Stimulated activated CD4-positive, alpha-beta T cell treated with anti-CD3 and anti-CD28 coated beads, TNF-alpha, amount 100 ng/mL, for 48 hours (primary cell): ENCODE data around the gene C14orf132.
"Not testable (repeated sequence)": the region's sequence is repeated elsewhere in the genome, so short reads cannot be mapped to it uniquely, and the experiment has no call there.

Experiments
- DNase-seq, 3 donors: peaks; one replicate each; pipeline ENCODE4 v3.0.0-alpha.2; 2020; ENCODE audit warnings: low read depth in 3 of 3

The C14orf132 gene

GRCh38 chr14:96059519-96060135, 20.5 kb downstream of the C14orf132 start:
- DNase-seq = no peak

GRCh38 chr14:96060186-96060933, 21.2 kb downstream of the C14orf132 start:
- DNase-seq = no peak

DNA sequence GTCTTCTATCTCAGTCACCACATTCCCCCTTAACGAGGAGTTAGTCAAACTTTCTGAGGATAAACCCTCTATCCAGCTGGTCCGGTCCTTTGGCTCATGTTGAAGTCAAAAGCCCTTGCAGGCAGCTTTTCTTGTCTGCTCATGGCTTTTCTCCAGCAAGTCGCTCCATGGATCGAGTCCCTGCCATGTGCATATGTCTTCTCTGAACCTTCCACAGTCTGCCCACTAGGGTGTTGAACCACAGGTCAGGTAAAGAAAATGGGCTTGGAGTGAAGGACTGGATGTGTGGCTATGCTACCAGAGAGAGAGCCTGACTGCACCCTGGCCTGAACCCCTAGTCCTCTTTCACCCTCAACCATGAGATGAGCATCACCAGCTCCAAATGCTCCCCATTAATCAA, 22.8 kb downstream of the C14orf132 start:
- no peak for DNase-seq

- DNase-seq = no peak
Observed at GRCh38 chr14:96062506-96062905, 23.3 kb downstream of the C14orf132 start.

GRCh38 chr14:96064866-96065265, 25.7 kb downstream of the C14orf132 start:
- DNase-seq = no peak

DNA sequence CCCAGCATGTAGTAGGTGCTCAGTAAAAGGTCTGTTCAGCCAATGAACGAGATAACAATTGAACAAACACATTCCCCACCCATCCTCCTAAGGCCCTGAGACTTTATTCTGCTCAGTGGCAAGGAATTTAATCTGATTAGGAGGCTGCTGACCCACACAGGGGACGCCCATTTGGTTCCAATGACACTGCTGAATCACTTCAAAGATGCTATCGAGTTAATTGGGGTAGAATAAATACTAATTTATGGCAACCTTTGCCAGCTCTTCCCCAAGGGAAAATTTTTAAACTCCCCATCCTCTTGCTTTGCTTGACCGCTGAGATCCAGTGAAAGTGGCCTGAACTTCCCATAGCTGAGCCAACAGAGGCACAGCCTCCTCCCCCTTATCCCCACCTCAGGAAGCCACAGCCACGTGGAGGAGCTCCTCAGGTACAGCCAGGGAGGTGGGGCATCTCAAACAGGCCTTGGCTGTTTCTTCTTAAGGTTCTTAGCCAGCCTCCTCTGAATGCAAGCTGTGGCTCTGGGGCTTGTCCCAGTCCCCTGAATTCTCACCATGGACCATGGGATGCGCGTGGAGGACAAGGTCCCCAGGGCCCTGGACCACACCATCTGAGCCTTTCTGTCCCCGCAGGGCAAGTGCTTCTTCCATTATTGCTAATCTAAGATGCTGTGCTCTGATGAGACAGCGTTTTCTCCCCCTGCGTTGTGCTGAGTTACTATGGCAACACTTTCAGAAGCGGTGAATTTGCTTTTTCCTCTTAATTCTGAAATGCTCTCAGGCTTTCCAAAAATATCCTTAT, 26.7 kb downstream of the C14orf132 start:
- no peak for DNase-seq

DNA sequence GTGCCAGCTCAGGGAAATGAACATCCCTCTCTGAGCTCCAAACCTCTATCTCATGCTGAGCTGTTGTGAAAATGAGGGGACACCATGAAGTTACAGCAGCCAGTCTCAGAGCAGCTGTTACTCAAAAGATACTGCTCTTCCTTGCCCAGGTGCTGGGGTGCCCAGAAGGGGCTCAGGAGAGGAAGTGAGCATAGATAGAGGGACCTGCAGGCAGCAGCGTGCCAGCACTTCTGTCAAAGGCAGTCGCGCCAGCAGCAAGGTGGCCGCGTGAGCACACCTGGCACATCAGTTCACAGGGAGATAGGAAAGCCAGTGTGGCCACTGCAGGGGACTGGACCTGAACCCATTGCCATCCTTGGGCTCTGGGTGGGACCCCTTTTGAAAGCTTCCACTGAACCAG, 27.8 kb downstream of the C14orf132 start:
- no peak for DNase-seq

DNA sequence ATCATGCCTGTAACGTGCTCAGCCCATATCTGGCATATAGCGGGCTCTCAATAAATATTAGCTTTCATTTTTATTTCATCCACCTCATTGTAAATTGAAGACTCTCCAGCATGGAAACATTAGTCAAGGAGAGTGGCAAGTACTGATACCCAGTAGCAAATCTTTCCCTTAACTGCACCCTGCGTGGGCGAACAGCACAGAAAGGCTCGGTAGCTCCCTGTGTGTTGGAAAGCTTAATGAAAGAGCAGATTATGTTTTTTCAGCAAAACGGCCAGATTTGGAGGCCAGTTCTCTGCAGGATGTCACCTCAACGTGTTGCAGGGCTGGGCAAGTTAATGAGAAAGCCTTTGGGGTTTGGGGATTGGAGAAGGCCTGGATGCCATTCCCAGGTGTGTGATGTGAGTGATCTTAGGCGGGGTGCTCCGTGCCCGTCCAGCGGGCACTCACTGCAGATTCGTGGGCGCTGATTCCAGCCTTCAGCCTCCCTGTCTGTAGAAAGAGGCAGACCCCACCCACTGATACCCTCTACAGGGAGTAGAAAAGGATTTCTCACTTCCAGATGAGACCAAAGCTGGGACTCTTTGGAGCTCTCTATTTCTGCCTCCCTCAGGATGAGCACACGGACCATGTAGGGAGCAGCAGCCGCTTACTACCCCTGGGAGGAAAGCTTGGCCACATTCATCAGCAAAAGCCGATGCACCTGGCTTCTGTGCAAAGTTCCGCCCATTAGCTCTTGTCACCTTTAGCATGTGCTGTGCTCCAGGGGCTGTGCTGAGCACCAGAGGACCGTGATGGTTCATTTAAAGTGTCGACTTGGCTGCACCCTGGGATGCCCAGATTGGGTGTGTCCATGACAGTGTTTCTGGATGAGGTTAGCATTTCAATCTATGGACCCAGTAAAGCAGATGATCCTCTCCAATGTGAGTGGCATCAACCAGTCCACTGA, 29.1 kb downstream of the C14orf132 start:
- DNase-seq = no peak

GRCh38 chr14:96069421-96069820, 30.3 kb downstream of the C14orf132 start:
- DNase-seq = no peak

GRCh38 chr14:96071561-96071960, 32.4 kb downstream of the C14orf132 start:
- DNase-seq = no peak

- no peak for DNase-seq
Observed at GRCh38 chr14:96072076-96072475, 32.9 kb downstream of the C14orf132 start.

- no peak for DNase-seq
Observed at GRCh38 chr14:96072746-96073145, 33.6 kb downstream of the C14orf132 start.

- not testable (repeated sequence) for DNase-seq
Observed at GRCh38 chr14:96073260-96074039, 34.3 kb downstream of the C14orf132 start.

GRCh38 chr14:96077983-96078624, 38.9 kb downstream of the C14orf132 start:
- DNase-seq = no peak

DNA sequence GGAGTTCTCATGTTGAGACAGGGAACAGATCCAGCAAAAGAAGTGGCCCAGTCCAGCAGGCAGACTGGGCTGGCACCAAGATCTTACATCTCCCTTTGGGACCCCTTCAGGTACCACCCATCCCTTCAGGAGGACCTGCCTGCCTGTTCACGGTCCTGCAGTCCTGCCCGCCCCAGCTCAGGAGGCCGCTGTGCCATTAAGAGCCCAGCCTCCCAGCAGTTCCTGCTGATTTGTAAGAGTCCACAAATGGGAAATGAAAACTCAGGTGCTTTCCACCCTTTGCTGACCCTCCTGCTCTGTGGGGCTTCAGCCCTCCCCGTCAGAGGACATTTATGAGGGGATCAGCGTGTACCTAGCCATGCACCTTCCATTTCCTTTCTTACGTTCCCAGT, 39.5 kb downstream of the C14orf132 start:
- no peak for DNase-seq

DNA sequence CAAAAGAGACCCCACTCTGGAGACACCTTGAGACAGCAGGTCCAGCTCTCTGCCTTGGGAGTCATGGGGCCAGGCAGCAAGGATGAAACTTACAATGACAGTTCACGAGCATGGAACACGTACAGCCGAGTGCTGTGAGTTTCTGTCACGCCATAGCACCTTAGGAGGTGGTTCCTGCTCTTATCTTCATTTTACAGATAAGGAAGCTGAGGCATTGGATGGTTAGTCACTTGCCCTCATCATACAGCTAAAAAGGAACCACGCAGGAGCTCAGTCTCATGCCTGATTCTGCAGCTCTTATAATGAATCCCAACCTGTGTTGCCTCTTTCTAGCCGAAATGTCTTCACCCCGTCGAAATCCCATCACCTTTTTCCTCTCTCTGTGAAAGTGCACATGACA, 39.9 kb downstream of the C14orf132 start:
- DNase-seq = no peak

DNA sequence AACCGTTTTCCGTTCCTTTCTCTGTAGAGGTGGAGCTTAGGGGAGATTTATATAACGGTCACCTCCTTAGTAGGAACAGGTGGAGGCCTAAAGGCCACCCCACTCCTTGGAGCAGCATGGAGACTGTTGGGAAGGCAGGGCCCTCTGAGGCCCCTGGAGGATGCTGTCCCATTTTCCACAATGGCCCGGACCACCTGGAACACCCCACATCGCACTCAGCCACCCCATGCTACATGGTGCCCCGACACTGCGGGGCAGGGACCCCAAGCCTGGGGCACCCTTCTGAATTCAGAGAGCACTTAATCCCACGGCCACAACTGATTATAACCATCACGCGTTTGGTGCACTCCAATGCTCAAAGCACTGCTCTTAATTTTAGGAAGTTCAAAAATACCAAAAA, 41.4 kb downstream of the C14orf132 start:
- DNase-seq = no peak

GRCh38 chr14:96081224-96081623, 42.1 kb downstream of the C14orf132 start:
- DNase-seq = no peak

- no peak for DNase-seq
Observed at GRCh38 chr14:96081767-96082400, 42.7 kb downstream of the C14orf132 start.
